Ovary (tissue), 3 donors: ENCODE data around the gene CHCHD1.

Experiments
- CTCF ChIP-seq, 3 donors: fragments of 450-650 bp in 2 of 3; fragments of 200-600 bp in 1 of 3; IDR thresholded peaks; one replicate each; pipeline versions ENCODE4 v1.5.1 to v1.8.0; 2016 to 2022; ENCODE audit warnings: antibody characterized with exemption in 3 of 3, mild to moderate bottlenecking in 1 of 3
- POLR2A ChIP-seq: fragments of 450-650 bp; IDR thresholded peaks from one replicate; pipeline ENCODE4 v1.6.1; 2017; ENCODE audit warnings: antibody characterized with exemption, mild to moderate bottlenecking, moderate library complexity
- donor health status: DM: no; HTN: no; CAD: no.

- TF ChIP-seq CTCF (IDR thresholded peaks at IDR 0.05) = no peak
- no peak for TF ChIP-seq POLR2A
Measured at GRCh38 chr10:73814276-73814895, 32.5 kb downstream of the CHCHD1 start.
